ENCODE data around the gene DYNC1LI1.

Gene DYNC1LI1

GRCh38 chr3:32492684-32493436 is 77.8 kb downstream of the DYNC1LI1 start:
- no peak for DNase-seq (ENCODE audit: low read depth)

- no peak for DNase-seq (ENCODE audit: low read depth)
These were observed 82.1 kb downstream of the DYNC1LI1 start for GRCh38 chr3:32488474-32489008.

GRCh38 chr3:32487781-32488473 is 82.7 kb downstream of the DYNC1LI1 start:
- no peak for DNase-seq (ENCODE audit: low read depth)

GRCh38 chr3:32484436-32484835 is 86.2 kb downstream of the DYNC1LI1 start:
- DNase-seq (ENCODE audit: low read depth): no peak

GRCh38 chr3:32483772-32484171 is 86.9 kb downstream of the DYNC1LI1 start:
- no peak for DNase-seq (ENCODE audit: low read depth)

- no peak for DNase-seq (ENCODE audit: low read depth)
These were observed 88.0 kb downstream of the DYNC1LI1 start for GRCh38 chr3:32482693-32483092.

GRCh38 chr3:32481791-32482631 is 88.6 kb downstream of the DYNC1LI1 start:
- DNase-seq (ENCODE audit: low read depth): no peak

- DNase-seq (ENCODE audit: low read depth): no peak
These were observed 90.1 kb downstream of the DYNC1LI1 start for GRCh38 chr3:32480604-32481003.

All from stimulated activated CD8-positive, alpha-beta memory T cell treated with anti-CD3 and anti-CD28 coated beads, Interleukin-15, amount 100 ng/mL, for 24 hours (primary cell).